GM19328 (cell line): ENCODE measurements around the gene LHX6.

Experiments used
- ATAC-seq: cut with Tn5 transposase; IDR thresholded peaks from one replicate; pipeline ENCODE4 v1.9.1; 2021; ENCODE audit warnings: mild to moderate bottlenecking, moderate library complexity; ENCODE audit not compliant: unreplicated experiment

The LHX6 gene

DNA sequence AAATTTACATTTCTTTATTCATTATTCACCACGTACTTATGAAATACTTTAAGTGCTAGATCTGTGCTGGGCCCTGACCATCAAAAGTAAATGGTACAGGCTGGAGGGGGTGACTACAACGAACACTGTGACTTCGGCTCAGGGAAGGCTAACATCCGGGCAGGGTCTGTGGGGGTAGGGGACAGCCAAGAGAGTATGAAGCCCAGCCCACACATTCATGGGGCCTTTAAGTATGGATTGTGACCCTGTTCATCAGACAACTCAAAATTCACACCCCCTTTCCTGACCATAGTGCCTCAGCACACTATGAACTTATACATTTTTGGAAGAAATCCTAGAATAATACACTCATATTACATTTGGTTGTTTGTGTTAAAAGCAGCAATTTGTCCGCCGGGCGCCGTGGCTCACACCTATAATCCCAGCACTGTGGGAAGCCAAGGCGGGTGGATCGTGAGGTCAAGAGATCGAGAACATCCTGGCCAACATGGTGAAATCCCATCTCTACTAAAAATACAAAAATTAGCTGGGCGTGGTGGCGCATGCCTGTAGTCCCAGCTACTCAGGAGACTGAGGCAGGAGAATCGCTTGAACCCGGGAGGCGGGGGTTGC is 35.7 kb downstream of the LHX6 start:
- ATAC-seq = no peak

DNA sequence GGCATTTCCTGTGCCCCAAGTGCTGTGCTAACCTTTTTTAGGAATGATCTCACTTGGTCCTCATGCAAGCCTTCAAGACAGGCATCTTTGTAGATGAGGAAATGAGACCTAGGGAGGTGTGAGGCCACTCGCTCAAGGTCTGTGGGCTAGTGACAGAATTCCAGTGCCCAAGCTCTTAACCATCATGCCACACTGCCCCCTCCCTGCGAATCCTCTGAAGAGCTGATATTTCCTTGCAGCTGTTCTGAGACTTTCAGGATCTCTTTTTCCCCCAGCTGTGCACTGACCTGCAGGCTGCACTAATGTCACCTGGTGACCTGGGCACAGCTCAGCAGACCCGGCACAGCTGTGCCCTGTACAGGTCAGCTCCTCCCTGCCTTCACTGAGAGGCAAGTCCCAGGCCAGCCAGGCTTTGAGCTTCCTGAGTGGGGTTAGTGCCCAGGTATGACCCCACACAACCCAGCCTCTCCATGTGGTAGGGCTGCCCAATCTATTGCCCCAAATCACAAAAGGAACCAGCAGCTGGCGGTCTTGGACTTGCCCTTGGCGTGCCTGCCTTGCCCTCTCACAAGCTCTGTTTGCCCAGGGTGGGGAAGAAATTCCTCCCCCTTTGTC is 36.4 kb downstream of the LHX6 start:
- no peak for ATAC-seq

DNA sequence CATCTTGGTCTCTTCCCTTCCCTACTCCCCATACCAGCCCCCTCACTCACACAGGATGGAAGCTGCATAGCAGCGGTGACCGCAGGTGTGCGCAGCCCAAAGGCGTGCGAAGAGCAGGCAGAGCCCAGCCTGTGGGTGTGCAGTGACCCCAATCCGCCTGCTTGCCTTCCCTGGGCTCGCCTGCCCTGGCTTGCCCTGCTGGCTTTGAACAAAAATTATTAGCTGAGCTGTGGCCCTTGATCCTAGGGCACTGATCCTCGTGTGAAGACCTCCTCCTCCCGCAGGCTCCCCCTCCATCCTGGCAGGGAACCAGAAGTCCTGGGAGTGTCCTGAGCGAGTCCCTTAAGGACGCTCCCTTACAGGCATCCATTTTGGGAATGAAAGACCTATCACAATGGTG is 37.2 kb downstream of the LHX6 start:
- no peak for ATAC-seq

DNA sequence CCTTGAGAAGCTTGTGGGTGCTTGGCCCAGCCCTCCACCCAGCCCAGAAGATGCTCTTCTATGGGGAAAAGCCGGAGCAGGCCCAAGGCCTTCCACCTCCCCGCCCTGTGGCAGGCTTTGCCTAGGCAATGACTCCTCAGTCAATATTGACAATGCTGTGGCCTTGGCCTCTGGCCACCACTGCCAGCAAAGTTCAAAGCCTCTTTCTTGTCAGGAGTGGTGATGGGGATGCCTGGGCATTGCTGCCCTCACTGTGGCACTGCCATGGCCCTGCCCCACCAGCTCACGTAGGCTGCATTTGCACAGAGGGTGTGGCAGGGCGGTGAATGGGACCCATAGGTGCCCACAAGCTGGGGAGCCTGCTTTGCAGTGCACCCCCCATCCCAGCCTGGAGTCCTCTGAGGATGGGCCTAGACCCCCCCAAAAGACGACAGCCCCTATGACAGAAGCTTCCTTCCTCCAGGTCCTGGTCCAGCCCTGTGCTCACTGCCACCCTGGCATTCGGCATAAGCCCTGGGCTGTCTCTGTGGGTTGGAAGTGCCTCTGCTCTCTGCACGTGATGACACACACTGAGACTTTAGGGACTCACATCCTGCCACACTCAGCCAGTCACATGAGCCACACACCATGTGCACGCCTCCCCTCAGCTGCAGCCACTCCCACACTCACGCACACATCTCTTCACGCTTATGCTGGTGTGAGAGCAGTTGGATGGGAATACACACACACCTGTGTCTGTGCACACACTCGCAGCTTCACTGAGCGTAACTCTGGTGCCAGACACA is 38.0 kb downstream of the LHX6 start:
- no peak for ATAC-seq

DNA sequence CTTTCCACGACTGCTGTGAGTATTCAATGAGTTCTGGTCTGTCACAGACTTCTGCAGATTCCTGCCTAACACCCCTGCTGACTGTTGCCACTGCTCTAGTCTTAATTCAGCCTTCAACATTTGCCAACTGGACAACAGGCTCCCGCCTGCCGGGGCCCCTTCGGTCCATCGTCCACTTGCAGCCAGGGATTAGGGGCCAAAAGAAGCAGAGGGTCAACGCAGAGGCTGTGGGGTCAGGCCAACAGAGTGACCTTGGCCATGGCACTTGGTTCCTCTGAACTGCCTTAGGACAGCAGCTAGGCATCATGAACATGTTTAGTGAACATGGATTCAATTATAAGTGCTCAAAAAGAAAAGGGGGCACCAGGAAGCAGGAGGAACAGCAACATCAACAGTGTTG is 40.4 kb downstream of the LHX6 start:
- ATAC-seq = no peak

DNA sequence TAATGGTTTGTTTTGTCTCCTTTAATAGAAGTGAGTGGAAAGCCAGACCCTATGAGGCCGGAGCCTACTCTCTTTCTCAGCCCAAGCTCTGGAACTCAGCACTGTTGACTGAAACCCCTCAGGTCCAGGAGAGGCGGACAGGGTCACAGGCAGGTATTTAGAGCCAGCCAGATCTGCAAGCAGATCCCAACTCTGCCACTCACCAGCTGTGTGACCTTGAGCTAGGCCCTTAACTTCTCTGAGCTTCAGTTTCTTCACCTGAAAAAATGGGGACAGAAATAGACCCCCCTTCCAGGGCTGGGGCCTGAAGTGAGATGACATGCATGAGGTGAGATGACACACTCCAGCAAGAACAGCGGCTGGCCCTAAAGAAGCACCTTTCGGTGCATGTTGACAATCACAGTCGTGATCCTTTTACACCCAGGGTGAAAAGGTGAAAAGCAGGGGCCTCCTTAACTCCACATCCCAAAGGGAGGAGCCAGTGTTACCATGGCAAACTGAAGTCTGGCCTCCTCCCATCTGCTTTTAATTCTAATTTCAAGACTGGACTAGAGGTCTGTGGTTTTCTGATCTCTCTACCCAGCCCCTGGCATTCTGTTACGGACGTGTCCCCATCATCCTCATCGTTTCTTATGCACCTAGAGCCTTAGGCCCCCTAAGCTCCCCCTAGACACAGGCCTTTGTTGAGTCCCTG is 41.8 kb downstream of the LHX6 start:
- ATAC-seq = no peak

DNA sequence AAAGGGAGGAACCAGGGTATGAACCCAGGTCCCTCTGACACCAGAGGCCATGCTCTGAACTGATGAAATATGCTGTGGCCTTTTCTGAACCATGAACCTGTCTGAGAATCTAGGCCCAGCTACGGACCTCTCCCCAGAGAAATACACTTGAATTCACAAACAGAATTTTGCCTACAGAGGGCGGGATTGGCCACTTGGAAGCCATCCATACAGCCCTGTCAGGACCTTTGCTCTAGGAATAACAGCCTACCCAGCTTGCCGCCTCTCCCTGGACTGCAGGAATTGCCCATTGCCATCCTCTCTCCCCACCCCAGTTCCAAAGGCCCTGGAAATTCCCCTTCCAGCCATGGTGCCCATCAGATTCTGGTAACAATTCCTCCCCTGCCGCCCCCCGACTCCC is 42.5 kb downstream of the LHX6 start:
- no peak for ATAC-seq

DNA sequence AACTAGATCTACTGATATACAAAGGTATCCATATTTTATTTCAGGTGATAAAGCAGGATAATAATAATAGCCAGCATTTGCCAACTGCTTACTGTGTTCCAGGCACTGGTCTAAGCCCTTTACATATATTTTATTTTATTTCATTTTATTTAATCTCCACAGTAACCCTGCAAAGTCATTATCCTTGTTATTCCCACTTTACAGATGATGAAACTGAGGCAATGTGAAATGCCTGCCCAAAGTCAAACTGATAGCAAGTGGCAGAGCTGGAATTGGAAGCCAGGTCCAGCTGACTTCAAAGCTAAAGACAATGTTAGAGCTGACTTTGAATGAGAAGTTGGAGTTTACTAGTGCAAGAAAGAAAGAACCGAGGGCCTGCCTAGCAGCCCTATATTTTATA is 44.2 kb downstream of the LHX6 start:
- ATAC-seq = no peak

DNA sequence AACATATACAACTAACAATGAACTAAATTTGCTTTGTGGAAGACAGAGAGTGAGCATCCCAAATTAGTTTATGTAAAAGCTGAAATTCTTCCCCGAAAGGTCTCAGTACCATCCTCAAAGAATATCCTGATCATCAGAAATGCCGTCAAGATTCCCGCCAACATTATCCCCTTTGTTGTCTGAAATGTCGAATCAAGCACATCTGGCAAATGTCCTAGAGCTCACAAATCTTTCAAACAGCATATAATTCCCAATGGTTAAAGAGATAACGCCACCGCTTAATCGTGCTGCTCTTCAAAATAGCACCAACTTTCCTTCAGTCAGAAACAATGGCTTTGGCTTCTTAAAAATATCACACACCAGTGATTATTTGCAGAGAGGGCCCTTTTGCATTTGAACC is 45.3 kb downstream of the LHX6 start:
- ATAC-seq = no peak

DNA sequence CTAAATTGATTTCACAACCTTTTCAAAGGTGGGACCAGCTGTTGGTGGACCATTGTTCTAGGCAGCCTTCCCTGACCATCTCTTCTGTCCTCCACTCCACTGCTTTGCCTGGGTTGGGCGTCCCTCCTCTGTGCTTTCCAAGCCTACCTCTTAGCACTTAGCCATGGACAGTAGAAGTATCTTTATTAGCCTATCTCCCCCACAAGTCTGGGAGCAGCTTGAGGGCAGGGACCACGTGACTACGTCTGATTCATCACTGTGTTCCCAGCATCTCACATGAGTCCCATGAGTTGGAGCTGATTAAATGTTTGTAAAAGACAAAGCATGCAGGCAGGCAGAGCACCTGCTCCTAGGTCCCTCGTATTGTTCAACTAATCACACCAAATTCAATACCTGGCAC is 48.1 kb downstream of the LHX6 start:
- ATAC-seq = no peak

DNA sequence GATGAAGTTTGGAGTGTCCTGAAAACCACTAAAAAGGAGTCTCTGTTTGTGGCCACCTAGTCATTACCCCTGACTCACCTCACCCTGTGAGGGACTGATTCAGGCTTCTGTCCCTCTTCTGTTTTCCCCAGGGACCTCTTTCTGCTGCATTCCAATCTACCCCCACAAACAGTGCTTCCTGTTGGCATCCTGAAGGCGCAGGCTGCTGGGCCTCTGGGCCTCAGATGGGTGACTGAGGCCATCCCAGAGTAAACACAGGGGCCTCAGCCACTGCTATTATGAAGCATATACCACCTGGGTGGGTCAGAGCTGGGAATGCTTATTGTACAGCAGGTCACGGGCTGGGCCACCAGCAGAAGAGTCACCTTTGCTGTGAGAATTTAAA is 49.1 kb downstream of the LHX6 start:
- no peak for ATAC-seq

DNA sequence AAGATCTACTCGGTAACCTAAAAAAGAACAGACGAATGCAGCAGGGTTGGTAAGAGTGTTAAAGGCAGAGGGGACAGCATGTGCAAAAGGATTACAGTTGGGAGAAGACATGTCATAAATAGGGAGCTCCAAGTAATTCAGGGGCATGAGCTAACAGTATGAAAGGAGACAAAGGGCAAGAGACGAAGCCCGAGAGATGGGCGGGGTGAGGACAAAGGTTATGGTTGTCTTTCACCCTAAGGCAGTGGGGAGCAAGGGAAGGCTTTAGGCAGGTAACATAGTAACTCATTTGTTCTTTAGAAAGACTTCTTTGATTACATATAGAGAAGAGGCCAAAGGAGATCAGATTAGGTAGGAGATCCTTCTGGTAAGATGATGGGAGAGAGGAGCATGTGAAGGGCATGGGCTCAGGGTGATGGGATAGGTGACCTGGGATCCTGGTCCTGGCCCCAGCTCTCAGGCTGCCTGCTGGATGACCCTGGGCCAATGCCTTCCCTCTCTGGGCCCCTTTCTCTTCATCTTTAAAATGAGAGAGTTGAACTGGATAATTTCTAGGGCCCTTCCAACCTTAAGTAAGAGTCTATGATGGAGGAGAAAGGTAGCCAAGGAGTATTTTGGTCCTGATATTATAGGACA is 49.6 kb downstream of the LHX6 start:
- no peak for ATAC-seq

DNA sequence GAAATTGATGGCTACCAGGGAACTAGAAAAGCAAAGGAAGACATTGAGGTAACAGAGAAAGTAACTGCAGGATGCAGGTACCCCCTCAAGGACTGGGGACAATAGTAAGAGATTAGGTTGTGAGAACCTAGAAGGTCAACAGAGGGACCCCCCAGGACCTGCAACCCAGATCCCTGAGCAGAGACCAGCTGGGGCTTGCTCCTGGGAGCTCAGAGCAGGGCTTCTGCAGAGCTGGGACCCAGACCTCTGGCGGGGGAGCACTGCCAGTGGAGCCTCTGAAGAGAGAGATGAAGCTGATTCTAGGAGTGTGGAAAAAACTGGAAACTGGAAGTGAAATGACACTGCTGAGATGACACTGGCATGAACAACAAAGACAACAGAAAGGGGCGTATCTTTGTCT is 51.8 kb downstream of the LHX6 start:
- no peak for ATAC-seq

DNA sequence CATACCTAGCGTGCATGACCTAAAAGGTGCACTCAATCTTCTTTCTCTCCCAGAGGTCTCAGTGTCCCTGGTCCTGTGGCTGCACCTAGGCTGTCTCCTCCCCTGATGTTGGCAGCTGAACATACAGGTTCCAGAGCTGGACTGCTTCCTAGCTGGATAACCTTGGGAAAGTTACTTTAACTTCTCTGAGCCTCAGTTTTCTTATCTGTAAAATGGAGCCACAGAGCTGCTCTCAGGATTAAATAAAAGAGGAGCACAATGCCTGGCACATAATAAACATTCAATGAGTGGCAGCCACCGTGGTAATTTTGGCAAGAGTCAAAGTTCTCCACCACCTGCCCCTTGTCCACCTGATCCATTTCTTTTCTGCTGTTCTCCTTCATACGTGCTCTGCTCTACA is 55.1 kb downstream of the LHX6 start:
- ATAC-seq = no peak

DNA sequence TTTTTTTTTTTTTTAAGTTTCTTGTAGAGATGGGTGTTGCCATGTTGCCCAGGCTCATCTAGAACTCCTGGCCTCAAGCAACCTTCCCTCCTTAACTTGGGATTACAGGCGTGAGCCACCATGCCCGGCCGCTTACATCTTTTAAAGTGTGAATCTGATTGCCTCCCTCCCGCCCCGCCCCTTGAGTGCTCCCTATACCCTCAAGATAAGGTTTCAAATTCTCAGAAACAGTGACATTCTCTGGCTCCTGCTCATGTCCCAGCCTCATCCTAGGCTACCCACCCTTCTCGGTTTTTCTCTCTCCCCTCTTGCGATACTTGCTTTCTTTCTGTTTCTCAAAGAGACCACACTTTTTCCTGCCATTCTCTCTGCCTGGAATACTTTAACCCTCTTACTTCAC is 56.6 kb downstream of the LHX6 start:
- ATAC-seq = no peak

DNA sequence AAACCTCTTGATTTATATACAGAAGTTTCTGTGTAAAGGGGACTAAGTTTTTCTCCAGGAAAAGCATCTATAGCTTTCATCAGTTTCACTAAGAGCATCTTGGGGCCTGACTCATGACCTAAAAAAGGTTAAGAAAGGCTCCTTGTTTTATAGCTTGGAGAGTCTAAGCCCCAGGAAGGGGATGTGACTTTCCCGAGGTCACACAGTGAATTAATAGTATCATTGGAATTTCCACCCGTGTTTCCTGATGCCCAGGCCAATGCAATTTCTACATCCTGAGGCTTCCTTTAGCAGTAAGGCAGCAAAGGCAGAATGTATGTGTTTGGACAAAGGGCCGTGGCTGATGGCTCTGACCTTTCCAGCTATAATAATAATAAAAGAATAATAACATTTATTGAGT is 60.4 kb downstream of the LHX6 start:
- no peak for ATAC-seq

DNA sequence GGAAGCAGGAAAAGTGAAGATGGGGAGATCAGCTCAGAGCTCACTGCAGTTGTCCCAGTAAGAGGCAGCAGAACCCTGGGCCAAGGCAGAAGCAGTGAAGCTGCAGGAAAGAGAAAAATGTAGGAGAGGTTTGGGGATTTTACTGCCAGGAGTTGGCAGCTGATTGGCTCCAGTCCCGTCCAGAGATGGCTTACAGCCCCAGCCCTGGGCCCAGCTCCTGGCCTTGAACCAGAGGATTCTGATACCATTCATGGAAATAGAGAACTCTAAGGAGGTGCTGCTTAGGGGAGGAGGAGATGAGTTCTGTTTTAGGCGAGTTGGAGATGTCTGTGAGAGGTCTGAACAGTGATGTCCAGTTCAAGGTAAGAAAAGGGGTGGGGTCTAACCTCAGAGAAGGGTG is 64.5 kb downstream of the LHX6 start:
- no peak for ATAC-seq

DNA sequence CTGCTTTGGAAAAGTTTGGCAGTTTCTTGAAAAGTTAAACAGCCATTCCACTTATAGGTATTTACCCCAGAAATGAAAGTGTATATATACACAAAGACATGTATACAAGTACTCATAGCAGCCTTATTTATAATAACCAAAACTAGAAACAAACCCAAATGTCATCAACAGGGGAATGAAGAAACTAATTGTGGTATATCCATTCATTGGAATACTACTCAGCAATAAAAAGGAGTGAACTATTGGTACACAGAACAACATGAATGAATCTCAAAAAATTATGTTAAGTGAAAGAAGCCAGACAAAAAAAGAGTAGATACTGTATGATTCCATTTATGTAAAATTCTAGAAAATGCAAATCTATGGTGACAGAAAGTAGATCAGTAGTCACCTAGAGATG is 66.3 kb downstream of the LHX6 start:
- no peak for ATAC-seq

DNA sequence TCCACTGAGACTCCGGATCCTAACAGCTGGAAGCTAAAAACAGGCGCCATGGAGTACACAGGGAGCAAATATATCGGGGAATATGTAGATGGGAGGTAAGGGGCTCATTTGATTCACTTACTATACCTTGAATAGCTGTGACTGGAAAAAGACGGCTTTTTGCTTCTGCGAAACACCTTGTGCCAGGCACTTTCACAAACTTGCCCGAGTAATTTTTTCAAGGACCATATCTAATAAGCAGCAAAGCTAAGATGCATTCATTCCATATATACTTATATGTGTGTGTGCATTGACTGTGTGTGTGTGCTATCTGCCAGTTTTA is 68.9 kb downstream of the LHX6 start:
- ATAC-seq = no peak

DNA sequence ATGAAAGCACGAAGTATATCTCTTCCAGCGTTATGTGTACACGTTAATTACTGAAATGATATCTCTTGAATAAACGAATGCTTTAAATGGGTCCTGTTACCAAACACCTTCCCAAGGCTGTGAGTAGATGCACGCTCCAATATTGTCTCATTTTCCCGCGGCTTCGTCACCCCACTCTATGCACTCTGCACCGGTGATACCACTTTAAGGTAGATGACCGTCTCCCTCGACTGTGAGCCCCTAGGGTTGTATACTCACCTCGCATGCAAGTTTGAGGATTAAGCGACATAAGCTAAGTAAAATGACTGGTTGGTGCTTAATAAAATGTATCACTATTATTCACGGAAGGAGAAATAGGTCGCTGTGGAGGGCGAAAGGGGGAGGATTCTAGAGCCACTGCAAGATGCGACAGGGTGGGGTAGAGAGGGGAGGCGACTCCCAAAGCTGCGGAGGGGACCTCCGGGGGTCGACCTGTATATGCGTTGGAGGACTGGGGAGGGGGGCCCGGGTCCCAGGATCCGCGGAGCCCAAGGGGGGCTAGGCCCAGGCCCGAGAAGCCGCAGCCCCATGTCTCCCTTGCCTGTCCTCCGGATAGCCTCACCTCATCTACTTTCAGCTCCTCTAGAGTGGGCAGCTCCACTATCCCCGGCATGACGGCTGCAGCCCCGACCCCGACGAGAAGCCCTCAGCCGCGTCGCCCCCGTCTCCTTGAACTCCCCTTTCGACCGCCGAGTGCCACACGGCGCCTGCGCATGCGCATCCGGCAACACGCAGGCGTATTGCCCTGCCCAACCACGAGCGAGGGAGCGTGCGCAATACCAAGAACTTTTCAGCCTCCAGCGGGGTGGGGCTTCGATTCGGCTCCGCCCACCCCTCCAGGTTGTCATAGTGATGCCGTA is 69.5 kb downstream of the LHX6 start, which contains the start of the genes MORN5 and NDUFA8:
MORN5 (plus strand) TSS at position 883 of the 899 bp plus-strand sequence. CDS start 65 bp downstream, outside the sequence.
NDUFA8 (minus strand) TSS at position 754 of the 899 bp plus-strand sequence; CDS start at position 652, 102 bp downstream.
- peak; percentile 94 for ATAC-seq
